ENCODE data around the gene MAD1L1.

MAD1L1 gene

GRCh38 chr7:2242541-2243429 is 10.0 kb upstream of the MAD1L1 start:
- DNase-seq (ENCODE audit: low read depth), result no peak

- DNase-seq (ENCODE audit: low read depth), result peak; percentile 47
Measured at GRCh38 chr7:2241580-2242540, 9.1 kb upstream of the MAD1L1 start, which contains the start of the genes MRM2 and NUDT1. MRM2 (minus strand) TSS chr7:2242205; CDS start chr7:2242169, 36 bp downstream. NUDT1 (plus strand) TSS chr7:2242226; CDS start chr7:2244575, 2,349 bp downstream.

GRCh38 chr7:2239242-2239641 is 6.5 kb upstream of the MAD1L1 start:
- no peak for DNase-seq (ENCODE audit: low read depth)

GRCh38 chr7:2237109-2237602 is 4.4 kb upstream of the MAD1L1 start:
- no peak for DNase-seq (ENCODE audit: low read depth)

GRCh38 chr7:2233926-2234325 is 1.2 kb upstream of the MAD1L1 start:
- no peak for DNase-seq (ENCODE audit: low read depth)

- DNase-seq (ENCODE audit: low read depth), result no peak
Measured at GRCh38 chr7:2231992-2232765, 566 bp downstream of the MAD1L1 start.

- no peak for DNase-seq (ENCODE audit: low read depth)
Measured at GRCh38 chr7:2230882-2231281, 1.9 kb downstream of the MAD1L1 start.

- DNase-seq (ENCODE audit: low read depth), result no peak
Measured at GRCh38 chr7:2230226-2230625, 2.5 kb downstream of the MAD1L1 start.

GRCh38 chr7:2229467-2229866 is 3.3 kb downstream of the MAD1L1 start:
- no peak for DNase-seq (ENCODE audit: low read depth)

- no peak for DNase-seq (ENCODE audit: low read depth)
Measured at GRCh38 chr7:2228921-2229320, 3.8 kb downstream of the MAD1L1 start.

- DNase-seq (ENCODE audit: low read depth), result no peak
Measured at GRCh38 chr7:2227699-2228098, 5.0 kb downstream of the MAD1L1 start.

- DNase-seq (ENCODE audit: low read depth), result no peak
Measured at GRCh38 chr7:2225830-2226229, 6.9 kb downstream of the MAD1L1 start.

GRCh38 chr7:2225336-2225735 is 7.4 kb downstream of the MAD1L1 start:
- no peak for DNase-seq (ENCODE audit: low read depth)

GRCh38 chr7:2224934-2225333 is 7.8 kb downstream of the MAD1L1 start:
- no peak for DNase-seq (ENCODE audit: low read depth)

GRCh38 chr7:2224491-2224928 is 8.2 kb downstream of the MAD1L1 start:
- DNase-seq (ENCODE audit: low read depth), result no peak

GRCh38 chr7:2223321-2223720 is 9.4 kb downstream of the MAD1L1 start:
- DNase-seq (ENCODE audit: low read depth), result no peak

GRCh38 chr7:2222516-2222915 is 10.2 kb downstream of the MAD1L1 start:
- DNase-seq (ENCODE audit: low read depth), result no peak

GRCh38 chr7:2220954-2221353 is 11.8 kb downstream of the MAD1L1 start:
- no peak for DNase-seq (ENCODE audit: low read depth)

GRCh38 chr7:2220506-2220905 is 12.2 kb downstream of the MAD1L1 start:
- DNase-seq (ENCODE audit: low read depth), result no peak

- no peak for DNase-seq (ENCODE audit: low read depth)
Measured at GRCh38 chr7:2220030-2220429, 12.7 kb downstream of the MAD1L1 start.

- no peak for DNase-seq (ENCODE audit: low read depth)
Measured at GRCh38 chr7:2219606-2220005, 13.1 kb downstream of the MAD1L1 start.

- no peak for DNase-seq (ENCODE audit: low read depth)
Measured at GRCh38 chr7:2219136-2219535, 13.6 kb downstream of the MAD1L1 start.
